A673 (cell line): ENCODE data around the gene ACSL1. TPM values are rescaled to one million over a fixed set of nuclear protein-coding genes. Genes with fewer than 3 reads are reported as not detected.

Source experiments
- BruUV-seq: library from RNA; stranded (reverse); fragments of 400-500 nt; replicated peaks from 2 replicates; lab custom pipeline; 2021; lab: Mats Ljungman, UMichigan
- CTCF ChIA-PET: fragments of 300-600 bp; sonication (Branson Sonifier 250); formaldehyde crosslinking; loops from one replicate; lab custom pipeline; 2022; ENCODE audit warnings: antibody characterized with exemption; lab: Charles Lee
- POLR2A ChIA-PET: fragments of 300-600 bp; sonication (Branson Sonifier 250); formaldehyde crosslinking; loops from one replicate; lab custom pipeline; 2022; ENCODE audit warnings: antibody characterized with exemption; ENCODE audit not compliant: low non-redundant PET; lab: Charles Lee
- DNase-seq: peaks from one replicate; pipeline ENCODE4 v3.0.0-alpha.2; 2015; ENCODE audit warnings: low spot score
- H3K27ac ChIP-seq: fragments of 200-600 bp; sonication (generic); 2 replicates; pipeline ENCODE4 v1.5.1; 2016; ENCODE audit warnings: mixed run types, low read depth, mild to moderate bottlenecking, mixed read lengths, antibody characterized with exemption, low read length; ENCODE audit not compliant: poor library complexity, severe bottlenecking
- H3K27me3 ChIP-seq: fragments of 200-600 bp; sonication (generic); replicated peaks from 2 replicates; pipeline ENCODE4 v1.6.1; 2017; ENCODE audit warnings: mixed run types, low read depth, mild to moderate bottlenecking, mixed read lengths, antibody characterized with exemption, low read length; ENCODE audit not compliant: insufficient read depth, poor library complexity
- H3K36me3 ChIP-seq: fragments of 200-600 bp; sonication (generic); 2 replicates; pipeline ENCODE4 v1.6.1; 2016; ENCODE audit warnings: mixed run types, mild to moderate bottlenecking, mixed read lengths, antibody characterized with exemption, low read length; ENCODE audit not compliant: insufficient read depth, poor library complexity, severe bottlenecking
- H3K4me1 ChIP-seq: fragments of 200-600 bp; sonication (generic); 2 replicates; pipeline ENCODE4 v1.6.1; 2017; ENCODE audit warnings: mixed run types, mild to moderate bottlenecking, mixed read lengths, antibody characterized with exemption, low read length; ENCODE audit not compliant: insufficient read depth, poor library complexity, severe bottlenecking
- H3K4me3 ChIP-seq: fragments of 200-600 bp; sonication (generic); 2 replicates; pipeline ENCODE4 v1.5.1; 2016; ENCODE audit warnings: low read depth, mixed run types, mild to moderate bottlenecking, mixed read lengths, low read length; ENCODE audit not compliant: poor library complexity, severe bottlenecking
- H3K9me3 ChIP-seq: fragments of 200-600 bp; sonication (generic); 2 replicates; pipeline ENCODE4 v1.6.1; 2016; ENCODE audit warnings: mixed run types, low read depth, mild to moderate bottlenecking, mixed read lengths, antibody characterized with exemption, low read length; ENCODE audit not compliant: poor library complexity, severe bottlenecking
- EZH2 ChIP-seq: fragments of 200-600 bp; sonication (generic); IDR thresholded peaks from 2 replicates; pipeline ENCODE4 v1.6.1; 2017; ENCODE audit warnings: borderline replicate concordance, low read depth, mild to moderate bottlenecking, mixed read lengths, antibody characterized with exemption, low read length; ENCODE audit not compliant: poor library complexity, severe bottlenecking
- intact Hi-C: fragments of 100-400 bp; cut with micrococcal nuclease; formaldehyde crosslinking; loops from one replicate; pipeline ENCODE4 v1.10.0; 2022; ENCODE audit not compliant: unreplicated experiment
- total RNA-seq: library from RNA; stranded (reverse); gene quantifications from 2 replicates; pipeline ENCODE4 v1.2.3, GENCODE V29; 2021
- TF ChIP-seq, protein P1 (sequence below): fragments of 300-800, 200-600 bp; sonication (generic); conservative IDR thresholded peaks from 2 replicates; pipeline ENCODE4 v1.5.1; 2017; ENCODE audit warnings: low read depth, mild to moderate bottlenecking, antibody characterized with exemption, low read length, moderate library complexity, mixed read lengths

ACSL1 gene
- total RNA-seq, 1 experiment from 2014 or later: 5.2 TPM

DNA sequence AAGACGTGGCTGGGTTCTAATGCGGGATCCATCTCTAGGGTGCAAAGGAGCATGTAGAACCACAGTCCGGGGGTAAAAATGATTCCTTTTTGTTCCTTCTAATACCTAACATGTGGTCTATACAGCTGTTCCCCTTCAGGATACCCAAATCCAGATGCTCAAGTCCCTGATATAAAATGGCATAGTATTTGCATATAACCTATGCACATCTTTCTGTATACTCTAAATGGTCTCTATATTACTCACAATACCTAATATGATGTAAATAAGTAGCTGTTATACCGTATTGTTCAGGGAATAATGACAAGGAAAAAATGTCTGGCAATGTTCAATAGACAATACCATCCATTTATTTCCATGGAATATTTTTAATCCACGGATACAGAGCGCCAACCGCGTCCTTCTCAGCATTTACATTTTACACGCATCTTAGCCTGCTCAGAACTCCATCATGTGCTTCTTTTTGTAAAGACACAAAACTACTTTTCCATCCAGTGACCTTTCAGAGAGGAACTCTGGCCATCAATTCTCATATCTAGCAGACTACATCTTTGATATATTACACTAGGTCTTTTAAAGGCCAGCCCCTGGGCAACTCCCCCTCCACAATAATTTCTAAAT lies 31.9 kb downstream of the ACSL1 start:
- POLR2A ChIA-PET: no interaction called here

DNA sequence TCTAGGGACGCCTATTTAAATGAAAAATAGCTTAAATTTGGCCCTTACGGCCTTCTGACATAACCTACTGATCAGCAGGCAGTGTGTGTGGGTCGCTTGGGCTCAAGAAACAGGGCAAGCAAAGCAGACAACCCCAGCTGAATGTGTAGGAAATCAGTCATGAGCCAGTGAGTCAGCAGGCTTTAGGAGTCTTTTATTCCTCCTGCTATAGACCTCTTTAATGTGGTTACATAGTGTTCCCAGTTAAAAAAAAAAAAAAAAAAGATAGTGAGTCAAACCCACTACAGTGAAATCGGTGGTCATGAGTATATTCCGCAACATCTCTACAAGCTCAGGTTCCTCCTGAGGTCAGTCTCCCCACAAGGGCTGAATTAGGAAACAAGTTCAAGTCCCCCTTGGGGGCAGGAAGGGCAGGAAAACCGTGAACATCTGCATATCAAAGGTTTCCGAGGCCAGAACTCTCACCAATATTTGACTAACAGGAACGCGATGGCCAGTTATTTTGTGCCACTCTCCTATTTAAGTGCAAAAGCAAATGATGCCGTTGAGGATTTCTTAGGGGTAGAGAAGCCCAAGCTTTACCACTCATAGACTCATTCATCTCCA lies 32.7 kb downstream of the ACSL1 start:
- ChIA-PET CTCF (interaction anchor here (0.6 kb wide), 1 partner anchor 680 kb away, joined by 5 read pairs; no protein-coding TSS in a partner anchor), POLR2A (no interaction called here)
- H3K9me3 ChIP-seq: no peaks in the 10 kb centered on the region
- intact Hi-C loops: no loop called here
- peak; percentile 24 for DNase-seq
- no peak overlapping the region for H3K4me3 ChIP-seq
- no TSS peak for BruUV-seq
- TF ChIP-seq EZH2: no peak
- TF ChIP-seq, protein P1, sequence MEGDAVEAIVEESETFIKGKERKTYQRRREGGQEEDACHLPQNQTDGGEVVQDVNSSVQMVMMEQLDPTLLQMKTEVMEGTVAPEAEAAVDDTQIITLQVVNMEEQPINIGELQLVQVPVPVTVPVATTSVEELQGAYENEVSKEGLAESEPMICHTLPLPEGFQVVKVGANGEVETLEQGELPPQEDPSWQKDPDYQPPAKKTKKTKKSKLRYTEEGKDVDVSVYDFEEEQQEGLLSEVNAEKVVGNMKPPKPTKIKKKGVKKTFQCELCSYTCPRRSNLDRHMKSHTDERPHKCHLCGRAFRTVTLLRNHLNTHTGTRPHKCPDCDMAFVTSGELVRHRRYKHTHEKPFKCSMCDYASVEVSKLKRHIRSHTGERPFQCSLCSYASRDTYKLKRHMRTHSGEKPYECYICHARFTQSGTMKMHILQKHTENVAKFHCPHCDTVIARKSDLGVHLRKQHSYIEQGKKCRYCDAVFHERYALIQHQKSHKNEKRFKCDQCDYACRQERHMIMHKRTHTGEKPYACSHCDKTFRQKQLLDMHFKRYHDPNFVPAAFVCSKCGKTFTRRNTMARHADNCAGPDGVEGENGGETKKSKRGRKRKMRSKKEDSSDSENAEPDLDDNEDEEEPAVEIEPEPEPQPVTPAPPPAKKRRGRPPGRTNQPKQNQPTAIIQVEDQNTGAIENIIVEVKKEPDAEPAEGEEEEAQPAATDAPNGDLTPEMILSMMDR: no peak
- no peak overlapping the region for H3K27ac ChIP-seq
- H3K27me3 ChIP-seq: no peaks in the 10 kb centered on the region
- no peaks in the 10 kb centered on the region for H3K4me1 ChIP-seq
- H3K36me3 ChIP-seq: no peaks in the 10 kb centered on the region

More for the DNA sequence above, 31.9 kb downstream of the ACSL1 start:
- CTCF ChIA-PET: no interaction called here
- no peak overlapping the region for H3K27ac ChIP-seq
- no TSS peak for BruUV-seq
- H3K9me3 ChIP-seq: no peaks in the 10 kb centered on the region
- H3K27me3 ChIP-seq: no peaks in the 10 kb centered on the region
- H3K36me3 ChIP-seq: no peaks in the 10 kb centered on the region
- no peaks in the 10 kb centered on the region for H3K4me1 ChIP-seq
- TF ChIP-seq, protein P1: no peak
- no peak for TF ChIP-seq EZH2
- H3K4me3 ChIP-seq: no peak overlapping the region
- no peak for DNase-seq
- intact Hi-C loops: no loop called here

DNA sequence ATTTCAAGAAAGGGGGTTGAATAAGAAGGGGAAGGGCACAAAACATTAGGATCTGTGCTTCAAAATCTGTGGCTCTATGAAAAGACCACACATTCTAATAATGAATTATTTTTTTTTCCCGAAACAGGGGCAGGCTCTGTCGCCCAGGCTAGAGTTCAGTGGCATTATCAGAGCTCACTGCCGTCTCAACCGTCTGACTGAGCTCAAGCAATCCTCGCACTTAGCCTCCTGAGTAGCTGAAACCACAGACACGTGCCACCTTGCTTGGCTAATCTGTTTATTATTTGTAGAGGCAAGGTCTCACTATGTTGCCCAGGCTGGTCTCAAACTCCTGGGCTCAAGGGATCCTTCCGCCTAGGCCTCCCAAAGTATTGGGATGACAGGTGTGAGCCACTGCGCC lies 33.4 kb downstream of the ACSL1 start:
- intact Hi-C loops: no loop called here
- TF ChIP-seq EZH2: no peak
- TF ChIP-seq, protein P1: no peak
- DNase-seq: no peak
- POLR2A ChIA-PET: no interaction called here
- no peaks in the 10 kb centered on the region for H3K4me1 ChIP-seq
- no peaks in the 10 kb centered on the region for H3K36me3 ChIP-seq
- no peaks in the 10 kb centered on the region for H3K9me3 ChIP-seq
- H3K27me3 ChIP-seq: no peaks in the 10 kb centered on the region
- H3K27ac ChIP-seq: no peak overlapping the region
- CTCF ChIA-PET: interaction anchor here (0.6 kb wide), 1 partner anchor 679 kb away, joined by 5 read pairs; no protein-coding TSS in a partner anchor
- no peak overlapping the region for H3K4me3 ChIP-seq
- no TSS peak for BruUV-seq
